22Rv1 (cell line): ENCODE measurements around the gene PTRHD1.

Source experiments
- CTCF ChIP-seq: fragments of 450-650 bp; IDR thresholded peaks from 2 replicates; pipeline ENCODE4 v1.5.1; 2017; ENCODE audit warnings: mild to moderate bottlenecking
- ZFX ChIP-seq: fragments of 450-650 bp; IDR thresholded peaks from 2 replicates; pipeline ENCODE4 v1.6.1; 2017; ENCODE audit warnings: antibody characterized with exemption, borderline replicate concordance

GRCh38 chr2:24756789-24757188, 36.4 kb downstream of the PTRHD1 start:
- no peak for TF ChIP-seq CTCF
- TF ChIP-seq ZFX = no peak
